BJ (cell line): Measurements from ENCODE around the gene ECM1. TPM values are rescaled to one million over a fixed set of nuclear protein-coding genes. Genes with fewer than 3 reads are reported as not detected.

Experiments used
- CTCF ChIA-PET: fragments of 350-600 bp; formaldehyde crosslinking; extraction: SDS; loops from one replicate; lab custom pipeline; 2021; ENCODE audit warnings: antibody characterized with exemption, inconsistent platforms; lab: Yijun Ruan, JAX
- POLR2A ChIA-PET: fragments of 300-600 bp; sonication (Branson Sonifier 250); formaldehyde crosslinking; extraction: SDS; loops from one replicate; lab custom pipeline; 2021; ENCODE audit warnings: antibody characterized with exemption; lab: Charles Lee
- DNase-seq: peaks from one replicate; pipeline ENCODE4 v3.0.0-alpha.2; 2011; ENCODE audit warnings: low read depth
- H3K27me3 ChIP-seq: 2 replicates; pipeline ENCODE4 v1.6.0; 2011; ENCODE audit warnings: low read length; ENCODE audit not compliant: control insufficient read depth, insufficient read depth
- H3K36me3 ChIP-seq: 2 replicates; pipeline ENCODE4 v1.5.1; 2011; ENCODE audit warnings: low read length; ENCODE audit not compliant: control insufficient read depth, insufficient read depth
- H3K4me3 ChIP-seq: 2 replicates; pipeline ENCODE4 v1.5.1; 2011; ENCODE audit warnings: low read depth, mild to moderate bottlenecking, control low read depth, low read length
- polyA plus RNA-seq: library from polyadenylated mRNA; depleted of rRNA; stranded (reverse); fragments of >200 nt; gene quantifications from 2 replicates; pipeline ENCODE4 v1.2.3, GENCODE V29; 2011
- TF ChIP-seq, protein P1 (sequence below): IDR thresholded peaks from 2 replicates; pipeline ENCODE4 v1.5.1; 2011; ENCODE audit warnings: low read depth, mild to moderate bottlenecking, control low read depth, inconsistent platforms, low read length, moderate library complexity; ENCODE audit not compliant: insufficient read depth

The ECM1 gene
- polyA plus RNA-seq, 1 experiment = 204 TPM

DNA sequence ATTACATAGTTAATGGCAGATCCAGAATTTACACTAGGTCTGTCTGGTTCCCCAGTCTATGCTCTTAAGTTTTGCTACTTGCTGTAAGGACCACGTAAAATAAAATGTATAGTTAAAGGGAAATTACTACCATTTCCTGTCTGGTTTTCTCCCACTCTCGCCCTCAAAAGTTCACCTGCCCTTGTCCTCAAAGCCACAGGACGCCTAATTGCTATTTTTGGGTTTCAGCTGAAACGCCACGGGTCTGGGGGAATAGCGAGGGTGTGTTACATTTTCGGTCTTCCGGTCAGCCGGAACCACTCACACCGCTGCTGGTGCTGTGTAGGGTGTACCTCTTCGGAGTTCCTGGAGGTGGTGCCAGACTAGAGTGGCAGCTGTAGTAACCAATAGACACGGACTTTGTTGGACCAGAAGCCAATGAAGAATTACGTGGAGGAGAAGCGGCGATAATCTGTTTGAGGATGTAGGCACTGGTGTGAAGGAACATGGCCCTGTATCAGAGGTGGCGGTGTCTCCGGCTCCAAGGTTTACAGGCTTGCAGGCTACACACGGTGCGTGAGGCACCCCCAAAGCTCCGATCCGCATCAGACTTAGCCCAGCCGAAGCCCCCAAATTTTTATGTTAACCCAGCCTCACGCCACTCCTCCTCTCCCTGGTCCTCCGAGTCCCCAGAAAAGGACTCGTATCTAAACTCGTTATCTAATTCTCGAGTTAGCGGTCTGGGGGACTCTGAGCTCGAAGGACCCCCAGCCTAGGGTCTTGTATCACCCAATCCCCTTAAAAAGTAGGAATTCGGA, 20.7 kb upstream of the ECM1 start, which contains the start of gene TARS2:
Gene TARS2, plus strand, starts transcription at position 454 of the 797 bp plus-strand sequence. Its CDS starts 32 bp downstream, at position 486.
- peaks cover 3% of the 10 kb centered on the region for H3K36me3 ChIP-seq
- CTCF ChIA-PET = interaction anchor here (0.6 to 4.1 kb wide), 5 partner anchors 28 to 361 kb away, joined by 3 to 23 read pairs (median 3); partner anchors contain the start of gene FALEC
- TF ChIP-seq, protein P1, sequence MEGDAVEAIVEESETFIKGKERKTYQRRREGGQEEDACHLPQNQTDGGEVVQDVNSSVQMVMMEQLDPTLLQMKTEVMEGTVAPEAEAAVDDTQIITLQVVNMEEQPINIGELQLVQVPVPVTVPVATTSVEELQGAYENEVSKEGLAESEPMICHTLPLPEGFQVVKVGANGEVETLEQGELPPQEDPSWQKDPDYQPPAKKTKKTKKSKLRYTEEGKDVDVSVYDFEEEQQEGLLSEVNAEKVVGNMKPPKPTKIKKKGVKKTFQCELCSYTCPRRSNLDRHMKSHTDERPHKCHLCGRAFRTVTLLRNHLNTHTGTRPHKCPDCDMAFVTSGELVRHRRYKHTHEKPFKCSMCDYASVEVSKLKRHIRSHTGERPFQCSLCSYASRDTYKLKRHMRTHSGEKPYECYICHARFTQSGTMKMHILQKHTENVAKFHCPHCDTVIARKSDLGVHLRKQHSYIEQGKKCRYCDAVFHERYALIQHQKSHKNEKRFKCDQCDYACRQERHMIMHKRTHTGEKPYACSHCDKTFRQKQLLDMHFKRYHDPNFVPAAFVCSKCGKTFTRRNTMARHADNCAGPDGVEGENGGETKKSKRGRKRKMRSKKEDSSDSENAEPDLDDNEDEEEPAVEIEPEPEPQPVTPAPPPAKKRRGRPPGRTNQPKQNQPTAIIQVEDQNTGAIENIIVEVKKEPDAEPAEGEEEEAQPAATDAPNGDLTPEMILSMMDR = 0 out of 2 replicates have a peak, but pooled peaks have one; percentile 16
- peak; percentile 90 for DNase-seq
- peak within 1 kb of the TSS; percentile 71 for H3K4me3 ChIP-seq
- H3K27me3 ChIP-seq = no peaks in the 10 kb centered on the region
- POLR2A ChIA-PET = no interaction called here

GRCh38 chr1:150487763-150488115, 20.2 kb upstream of the ECM1 start:
- H3K27me3 ChIP-seq = no peaks in the 10 kb centered on the region
- H3K36me3 ChIP-seq = peaks cover 5% of the 10 kb centered on the region
- no peak for DNase-seq
- TF ChIP-seq, protein P1 = no peak
- CTCF ChIA-PET = interaction anchor here (1.1 to 4.1 kb wide), 2 partner anchors 28 to 72 kb away, joined by 3 to 23 read pairs; partner anchors contain the start of gene FALEC
- POLR2A ChIA-PET = no interaction called here
- H3K4me3 ChIP-seq = peak overlapping the region; percentile 71

GRCh38 chr1:150493175-150493574, 14.7 kb upstream of the ECM1 start:
- DNase-seq = no peak
- Histone ChIP-seq H3K36me3 (peaks cover 9% of the 10 kb centered on the region), H3K27me3 (no peaks in the 10 kb centered on the region), H3K4me3 (no peak overlapping the region)
- ChIA-PET POLR2A (no interaction called here), CTCF (interaction anchor here (0.9 to 1.2 kb wide), 3 partner anchors 40 to 68 kb away, joined by 3 read pairs; partner anchors contain the start of gene ADAMTSL4)
- TF ChIP-seq, protein P1 = no peak

- ChIA-PET CTCF (interaction anchor here (0.8 to 2.1 kb wide), 3 partner anchors 9 to 35 kb away, joined by 3 to 7 read pairs (median 3); no protein-coding TSS in a partner anchor), POLR2A (no interaction called here)
- Histone ChIP-seq H3K36me3 (peaks cover 6% of the 10 kb centered on the region), H3K27me3 (no peaks in the 10 kb centered on the region), H3K4me3 (no peak overlapping the region)
- TF ChIP-seq, protein P1 = no peak
- DNase-seq = no peak
These were observed 9.6 kb upstream of the ECM1 start for GRCh38 chr1:150498342-150498741.

DNA sequence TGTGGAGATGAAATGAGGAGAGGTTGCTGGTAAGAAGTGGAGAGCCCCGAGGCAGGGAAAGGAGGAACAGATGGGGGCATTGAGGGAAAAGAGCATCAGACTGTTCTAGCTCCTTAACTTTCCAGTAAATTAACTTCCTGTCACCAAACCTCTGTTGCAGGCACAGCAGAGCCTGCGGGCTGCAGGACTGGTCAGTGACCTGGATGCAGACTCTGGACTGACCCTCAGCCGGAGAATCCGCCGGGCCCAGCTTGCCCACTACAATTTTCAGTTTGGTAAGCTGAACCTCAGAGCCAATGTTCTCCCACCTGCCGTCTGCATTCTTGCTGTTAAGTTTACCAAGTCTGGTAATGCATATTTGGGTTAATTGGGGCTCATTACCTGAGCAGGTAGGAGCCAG, 2.5 kb upstream of the ECM1 start:
- TF ChIP-seq, protein P1 = no peak
- ChIA-PET CTCF (no interaction called here), POLR2A (interaction anchor here (0.6 kb wide), 1 partner anchor 10 kb away, joined by 4 read pairs; the partner anchor contains the start of gene FALEC)
- no peaks in the 10 kb centered on the region for H3K27me3 ChIP-seq
- no peak overlapping the region for H3K4me3 ChIP-seq
- no peak for DNase-seq
- peaks cover 11% of the 10 kb centered on the region for H3K36me3 ChIP-seq
